ENCODE measurements around the gene NSRP1.

DNA sequence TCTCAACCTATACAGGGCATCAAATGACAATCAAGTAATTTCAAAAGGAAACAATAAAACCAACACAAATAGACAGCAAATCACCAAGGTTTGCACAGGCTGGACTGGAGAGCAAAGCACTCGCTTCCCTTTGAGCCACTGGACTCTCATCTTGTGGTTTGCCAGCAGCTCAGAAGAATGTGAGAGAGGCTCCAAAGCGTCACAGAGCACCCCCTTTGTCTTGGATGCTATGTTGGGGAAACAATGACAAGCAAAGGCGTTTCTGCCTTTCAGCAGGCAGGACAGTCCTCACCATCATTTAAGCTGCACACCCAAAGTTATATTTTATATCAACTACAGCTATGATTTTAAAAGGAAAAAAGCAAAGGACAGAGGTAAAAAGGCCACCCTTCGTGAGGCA lies 105.6 kb downstream of the NSRP1 start:
- TF ChIP-seq, protein P1, sequence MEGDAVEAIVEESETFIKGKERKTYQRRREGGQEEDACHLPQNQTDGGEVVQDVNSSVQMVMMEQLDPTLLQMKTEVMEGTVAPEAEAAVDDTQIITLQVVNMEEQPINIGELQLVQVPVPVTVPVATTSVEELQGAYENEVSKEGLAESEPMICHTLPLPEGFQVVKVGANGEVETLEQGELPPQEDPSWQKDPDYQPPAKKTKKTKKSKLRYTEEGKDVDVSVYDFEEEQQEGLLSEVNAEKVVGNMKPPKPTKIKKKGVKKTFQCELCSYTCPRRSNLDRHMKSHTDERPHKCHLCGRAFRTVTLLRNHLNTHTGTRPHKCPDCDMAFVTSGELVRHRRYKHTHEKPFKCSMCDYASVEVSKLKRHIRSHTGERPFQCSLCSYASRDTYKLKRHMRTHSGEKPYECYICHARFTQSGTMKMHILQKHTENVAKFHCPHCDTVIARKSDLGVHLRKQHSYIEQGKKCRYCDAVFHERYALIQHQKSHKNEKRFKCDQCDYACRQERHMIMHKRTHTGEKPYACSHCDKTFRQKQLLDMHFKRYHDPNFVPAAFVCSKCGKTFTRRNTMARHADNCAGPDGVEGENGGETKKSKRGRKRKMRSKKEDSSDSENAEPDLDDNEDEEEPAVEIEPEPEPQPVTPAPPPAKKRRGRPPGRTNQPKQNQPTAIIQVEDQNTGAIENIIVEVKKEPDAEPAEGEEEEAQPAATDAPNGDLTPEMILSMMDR (IDR thresholded peaks at IDR 0.05; ENCODE audit: low read depth, low read length, poor library complexity, severe bottlenecking): no peak
- TF ChIP-seq EZH2phosphoT487 (IDR thresholded peaks at IDR 0.05; ENCODE audit: borderline replicate concordance, low read length): no peak

Measured in DOHH2 (cell line).